ENCODE data around the gene ODF2. TPM values are rescaled to one million over a fixed set of nuclear protein-coding genes. Genes with fewer than 3 reads are reported as not detected.

Gene ODF2
- total RNA-seq, 1 experiment from 2014 or later, result 31.9 TPM

DNA sequence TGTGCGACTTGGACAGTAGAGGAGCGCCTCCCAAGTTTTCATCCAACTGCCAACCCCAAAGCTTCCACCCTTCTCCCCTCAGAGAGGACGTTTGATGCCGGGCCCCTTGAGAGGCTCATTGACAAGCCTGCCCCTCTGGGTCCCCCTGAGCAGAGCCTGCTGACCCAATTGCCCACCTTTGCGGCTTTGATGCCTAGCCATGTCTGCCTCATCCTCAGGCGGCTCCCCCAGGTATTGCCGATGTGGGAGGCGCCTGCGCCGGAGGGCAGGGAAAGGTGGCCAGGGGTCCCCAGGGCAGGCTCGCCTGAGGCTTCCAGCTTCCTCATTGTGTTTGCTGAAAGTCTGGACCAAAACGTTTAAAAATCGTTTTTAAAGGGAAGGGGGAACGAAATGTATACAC is 1.4 kb downstream of the ODF2 start:
- no peak overlapping the region for H3K27ac Mint-ChIP-seq
- ChIA-PET CTCF (interaction anchor here (0.7 to 1.2 kb wide), 3 partner anchors 18 to 37 kb away, joined by 3 to 6 read pairs (median 3); partner anchors contain the start of gene CERCAM), POLR2A (interaction anchor here (0.6 kb wide), 1 partner anchor 74 kb away, joined by 3 read pairs; no protein-coding TSS in a partner anchor)
- ATAC-seq (peak; percentile 6), DNase-seq (ENCODE audit: low spot score) (peak; percentile 38)
- H3K4me1 Mint-ChIP-seq, result peaks cover 14% of the 10 kb centered on the region
- H3K36me3 Mint-ChIP-seq, result peaks cover 30% of the 10 kb centered on the region
- H3K9me3 Mint-ChIP-seq, result no peaks in the 10 kb centered on the region
- H3K4me3 Mint-ChIP-seq, result peak overlapping the region; percentile 85
- peaks cover 80% of the 10 kb centered on the region for H3K27me3 Mint-ChIP-seq (ENCODE audit: low read depth)
- TF ChIP-seq NR2C2 (CRISPR knock-in tag; IDR thresholded peaks at IDR 0.05), result no peak
- no peak for TF ChIP-seq NFATC4 (CRISPR knock-in tag; IDR thresholded peaks at IDR 0.05)
- no peak for TF ChIP-seq MYBL2 (CRISPR knock-in tag; IDR thresholded peaks at IDR 0.05)
- TF ChIP-seq, protein P1, sequence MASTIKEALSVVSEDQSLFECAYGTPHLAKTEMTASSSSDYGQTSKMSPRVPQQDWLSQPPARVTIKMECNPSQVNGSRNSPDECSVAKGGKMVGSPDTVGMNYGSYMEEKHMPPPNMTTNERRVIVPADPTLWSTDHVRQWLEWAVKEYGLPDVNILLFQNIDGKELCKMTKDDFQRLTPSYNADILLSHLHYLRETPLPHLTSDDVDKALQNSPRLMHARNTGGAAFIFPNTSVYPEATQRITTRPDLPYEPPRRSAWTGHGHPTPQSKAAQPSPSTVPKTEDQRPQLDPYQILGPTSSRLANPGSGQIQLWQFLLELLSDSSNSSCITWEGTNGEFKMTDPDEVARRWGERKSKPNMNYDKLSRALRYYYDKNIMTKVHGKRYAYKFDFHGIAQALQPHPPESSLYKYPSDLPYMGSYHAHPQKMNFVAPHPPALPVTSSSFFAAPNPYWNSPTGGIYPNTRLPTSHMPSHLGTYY (CRISPR knock-in tag; IDR thresholded peaks at IDR 0.05), result no peak
- TF ChIP-seq SMAD3 (CRISPR knock-in tag; IDR thresholded peaks at IDR 0.05; ENCODE audit: borderline replicate concordance), result no peak
- TF ChIP-seq NR1H2 (CRISPR knock-in tag; IDR thresholded peaks at IDR 0.05), result no peak

DNA sequence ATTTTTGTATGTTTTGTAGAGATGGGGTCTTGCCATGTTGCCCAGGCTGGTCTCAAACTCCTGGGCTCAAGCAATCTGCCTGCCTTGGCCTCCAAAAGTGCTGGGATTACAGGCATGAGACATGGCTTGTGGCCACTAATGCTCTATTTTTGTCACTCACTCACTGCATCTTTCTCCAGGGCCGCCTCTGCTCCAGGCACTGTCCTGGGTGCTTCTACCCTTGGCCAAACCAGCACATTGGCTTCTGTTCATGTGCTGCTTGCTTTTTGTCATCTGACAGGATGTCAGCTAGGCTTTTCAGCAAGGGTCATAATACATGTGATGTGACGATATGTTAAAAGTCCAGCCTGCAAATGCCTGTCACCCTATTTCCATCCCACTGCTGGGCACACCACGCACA is 3.2 kb downstream of the ODF2 start:
- H3K27me3 Mint-ChIP-seq (ENCODE audit: low read depth), result peaks cover 64% of the 10 kb centered on the region
- ChIA-PET POLR2A (no interaction called here), CTCF (no interaction called here)
- ATAC-seq (no peak), DNase-seq (ENCODE audit: low spot score) (no peak)
- H3K4me1 Mint-ChIP-seq, result peaks cover 14% of the 10 kb centered on the region
- H3K4me3 Mint-ChIP-seq, result no peak overlapping the region
- H3K36me3 Mint-ChIP-seq, result peaks cover 42% of the 10 kb centered on the region
- H3K9me3 Mint-ChIP-seq, result no peaks in the 10 kb centered on the region
- H3K27ac Mint-ChIP-seq, result no peak overlapping the region
- TF ChIP-seq RORB (CRISPR knock-in tag; IDR thresholded peaks at IDR 0.05) (no peak), GTF2I (CRISPR knock-in tag; conservative IDR thresholded peaks at IDR 0.05) (no peak), GRHL2 (CRISPR knock-in tag; IDR thresholded peaks at IDR 0.05; ENCODE audit: insufficient replicate concordance, severe bottlenecking) (no peak), EMX1 (CRISPR knock-in tag; IDR thresholded peaks at IDR 0.05) (no peak), ETV6 (CRISPR knock-in tag; IDR thresholded peaks at IDR 0.05) (no peak), ZNF263 (CRISPR knock-in tag; IDR thresholded peaks at IDR 0.05; ENCODE audit: low read depth) (no peak), ZNF671 (CRISPR knock-in tag; IDR thresholded peaks at IDR 0.05) (no peak), ZNF138 (CRISPR knock-in tag; conservative IDR thresholded peaks at IDR 0.05) (no peak), TCF7 (CRISPR knock-in tag; IDR thresholded peaks at IDR 0.05; ENCODE audit: low read depth) (no peak), MXD4 (CRISPR knock-in tag; IDR thresholded peaks at IDR 0.05; ENCODE audit: borderline replicate concordance) (no peak), NFE2L1 (CRISPR knock-in tag; IDR thresholded peaks at IDR 0.05) (no peak)
- TF ChIP-seq, protein P2, sequence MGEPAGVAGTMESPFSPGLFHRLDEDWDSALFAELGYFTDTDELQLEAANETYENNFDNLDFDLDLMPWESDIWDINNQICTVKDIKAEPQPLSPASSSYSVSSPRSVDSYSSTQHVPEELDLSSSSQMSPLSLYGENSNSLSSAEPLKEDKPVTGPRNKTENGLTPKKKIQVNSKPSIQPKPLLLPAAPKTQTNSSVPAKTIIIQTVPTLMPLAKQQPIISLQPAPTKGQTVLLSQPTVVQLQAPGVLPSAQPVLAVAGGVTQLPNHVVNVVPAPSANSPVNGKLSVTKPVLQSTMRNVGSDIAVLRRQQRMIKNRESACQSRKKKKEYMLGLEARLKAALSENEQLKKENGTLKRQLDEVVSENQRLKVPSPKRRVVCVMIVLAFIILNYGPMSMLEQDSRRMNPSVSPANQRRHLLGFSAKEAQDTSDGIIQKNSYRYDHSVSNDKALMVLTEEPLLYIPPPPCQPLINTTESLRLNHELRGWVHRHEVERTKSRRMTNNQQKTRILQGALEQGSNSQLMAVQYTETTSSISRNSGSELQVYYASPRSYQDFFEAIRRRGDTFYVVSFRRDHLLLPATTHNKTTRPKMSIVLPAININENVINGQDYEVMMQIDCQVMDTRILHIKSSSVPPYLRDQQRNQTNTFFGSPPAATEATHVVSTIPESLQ (CRISPR knock-in tag; IDR thresholded peaks at IDR 0.05), result no peak
- TF ChIP-seq, protein P3, sequence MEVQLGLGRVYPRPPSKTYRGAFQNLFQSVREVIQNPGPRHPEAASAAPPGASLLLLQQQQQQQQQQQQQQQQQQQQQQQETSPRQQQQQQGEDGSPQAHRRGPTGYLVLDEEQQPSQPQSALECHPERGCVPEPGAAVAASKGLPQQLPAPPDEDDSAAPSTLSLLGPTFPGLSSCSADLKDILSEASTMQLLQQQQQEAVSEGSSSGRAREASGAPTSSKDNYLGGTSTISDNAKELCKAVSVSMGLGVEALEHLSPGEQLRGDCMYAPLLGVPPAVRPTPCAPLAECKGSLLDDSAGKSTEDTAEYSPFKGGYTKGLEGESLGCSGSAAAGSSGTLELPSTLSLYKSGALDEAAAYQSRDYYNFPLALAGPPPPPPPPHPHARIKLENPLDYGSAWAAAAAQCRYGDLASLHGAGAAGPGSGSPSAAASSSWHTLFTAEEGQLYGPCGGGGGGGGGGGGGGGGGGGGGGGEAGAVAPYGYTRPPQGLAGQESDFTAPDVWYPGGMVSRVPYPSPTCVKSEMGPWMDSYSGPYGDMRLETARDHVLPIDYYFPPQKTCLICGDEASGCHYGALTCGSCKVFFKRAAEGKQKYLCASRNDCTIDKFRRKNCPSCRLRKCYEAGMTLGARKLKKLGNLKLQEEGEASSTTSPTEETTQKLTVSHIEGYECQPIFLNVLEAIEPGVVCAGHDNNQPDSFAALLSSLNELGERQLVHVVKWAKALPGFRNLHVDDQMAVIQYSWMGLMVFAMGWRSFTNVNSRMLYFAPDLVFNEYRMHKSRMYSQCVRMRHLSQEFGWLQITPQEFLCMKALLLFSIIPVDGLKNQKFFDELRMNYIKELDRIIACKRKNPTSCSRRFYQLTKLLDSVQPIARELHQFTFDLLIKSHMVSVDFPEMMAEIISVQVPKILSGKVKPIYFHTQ (CRISPR knock-in tag; IDR thresholded peaks at IDR 0.05), result no peak
- TF ChIP-seq, protein P4, sequence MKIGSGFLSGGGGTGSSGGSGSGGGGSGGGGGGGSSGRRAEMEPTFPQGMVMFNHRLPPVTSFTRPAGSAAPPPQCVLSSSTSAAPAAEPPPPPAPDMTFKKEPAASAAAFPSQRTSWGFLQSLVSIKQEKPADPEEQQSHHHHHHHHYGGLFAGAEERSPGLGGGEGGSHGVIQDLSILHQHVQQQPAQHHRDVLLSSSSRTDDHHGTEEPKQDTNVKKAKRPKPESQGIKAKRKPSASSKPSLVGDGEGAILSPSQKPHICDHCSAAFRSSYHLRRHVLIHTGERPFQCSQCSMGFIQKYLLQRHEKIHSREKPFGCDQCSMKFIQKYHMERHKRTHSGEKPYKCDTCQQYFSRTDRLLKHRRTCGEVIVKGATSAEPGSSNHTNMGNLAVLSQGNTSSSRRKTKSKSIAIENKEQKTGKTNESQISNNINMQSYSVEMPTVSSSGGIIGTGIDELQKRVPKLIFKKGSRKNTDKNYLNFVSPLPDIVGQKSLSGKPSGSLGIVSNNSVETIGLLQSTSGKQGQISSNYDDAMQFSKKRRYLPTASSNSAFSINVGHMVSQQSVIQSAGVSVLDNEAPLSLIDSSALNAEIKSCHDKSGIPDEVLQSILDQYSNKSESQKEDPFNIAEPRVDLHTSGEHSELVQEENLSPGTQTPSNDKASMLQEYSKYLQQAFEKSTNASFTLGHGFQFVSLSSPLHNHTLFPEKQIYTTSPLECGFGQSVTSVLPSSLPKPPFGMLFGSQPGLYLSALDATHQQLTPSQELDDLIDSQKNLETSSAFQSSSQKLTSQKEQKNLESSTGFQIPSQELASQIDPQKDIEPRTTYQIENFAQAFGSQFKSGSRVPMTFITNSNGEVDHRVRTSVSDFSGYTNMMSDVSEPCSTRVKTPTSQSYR (CRISPR knock-in tag; IDR thresholded peaks at IDR 0.05), result no peak
- TF ChIP-seq, protein P5, sequence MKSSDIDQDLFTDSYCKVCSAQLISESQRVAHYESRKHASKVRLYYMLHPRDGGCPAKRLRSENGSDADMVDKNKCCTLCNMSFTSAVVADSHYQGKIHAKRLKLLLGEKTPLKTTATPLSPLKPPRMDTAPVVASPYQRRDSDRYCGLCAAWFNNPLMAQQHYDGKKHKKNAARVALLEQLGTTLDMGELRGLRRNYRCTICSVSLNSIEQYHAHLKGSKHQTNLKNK (CRISPR knock-in tag; IDR thresholded peaks at IDR 0.05), result no peak
- TF ChIP-seq, protein P6, sequence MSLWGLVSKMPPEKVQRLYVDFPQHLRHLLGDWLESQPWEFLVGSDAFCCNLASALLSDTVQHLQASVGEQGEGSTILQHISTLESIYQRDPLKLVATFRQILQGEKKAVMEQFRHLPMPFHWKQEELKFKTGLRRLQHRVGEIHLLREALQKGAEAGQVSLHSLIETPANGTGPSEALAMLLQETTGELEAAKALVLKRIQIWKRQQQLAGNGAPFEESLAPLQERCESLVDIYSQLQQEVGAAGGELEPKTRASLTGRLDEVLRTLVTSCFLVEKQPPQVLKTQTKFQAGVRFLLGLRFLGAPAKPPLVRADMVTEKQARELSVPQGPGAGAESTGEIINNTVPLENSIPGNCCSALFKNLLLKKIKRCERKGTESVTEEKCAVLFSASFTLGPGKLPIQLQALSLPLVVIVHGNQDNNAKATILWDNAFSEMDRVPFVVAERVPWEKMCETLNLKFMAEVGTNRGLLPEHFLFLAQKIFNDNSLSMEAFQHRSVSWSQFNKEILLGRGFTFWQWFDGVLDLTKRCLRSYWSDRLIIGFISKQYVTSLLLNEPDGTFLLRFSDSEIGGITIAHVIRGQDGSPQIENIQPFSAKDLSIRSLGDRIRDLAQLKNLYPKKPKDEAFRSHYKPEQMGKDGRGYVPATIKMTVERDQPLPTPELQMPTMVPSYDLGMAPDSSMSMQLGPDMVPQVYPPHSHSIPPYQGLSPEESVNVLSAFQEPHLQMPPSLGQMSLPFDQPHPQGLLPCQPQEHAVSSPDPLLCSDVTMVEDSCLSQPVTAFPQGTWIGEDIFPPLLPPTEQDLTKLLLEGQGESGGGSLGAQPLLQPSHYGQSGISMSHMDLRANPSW (CRISPR knock-in tag; conservative IDR thresholded peaks at IDR 0.05; ENCODE audit: low read depth), result no peak
- TF ChIP-seq, protein P7, sequence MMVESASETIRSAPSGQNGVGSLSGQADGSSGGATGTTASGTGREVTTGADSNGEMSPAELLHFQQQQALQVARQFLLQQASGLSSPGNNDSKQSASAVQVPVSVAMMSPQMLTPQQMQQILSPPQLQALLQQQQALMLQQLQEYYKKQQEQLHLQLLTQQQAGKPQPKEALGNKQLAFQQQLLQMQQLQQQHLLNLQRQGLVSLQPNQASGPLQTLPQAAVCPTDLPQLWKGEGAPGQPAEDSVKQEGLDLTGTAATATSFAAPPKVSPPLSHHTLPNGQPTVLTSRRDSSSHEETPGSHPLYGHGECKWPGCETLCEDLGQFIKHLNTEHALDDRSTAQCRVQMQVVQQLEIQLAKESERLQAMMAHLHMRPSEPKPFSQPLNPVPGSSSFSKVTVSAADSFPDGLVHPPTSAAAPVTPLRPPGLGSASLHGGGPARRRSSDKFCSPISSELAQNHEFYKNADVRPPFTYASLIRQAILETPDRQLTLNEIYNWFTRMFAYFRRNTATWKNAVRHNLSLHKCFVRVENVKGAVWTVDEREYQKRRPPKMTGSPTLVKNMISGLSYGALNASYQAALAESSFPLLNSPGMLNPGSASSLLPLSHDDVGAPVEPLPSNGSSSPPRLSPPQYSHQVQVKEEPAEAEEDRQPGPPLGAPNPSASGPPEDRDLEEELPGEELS (CRISPR knock-in tag; IDR thresholded peaks at IDR 0.05), result no peak

All from WTC11 (cell line).